GM21576 (cell line): ENCODE measurements around the gene GOT1.

Experiments used
- ATAC-seq: cut with Tn5 transposase; IDR thresholded peaks from one replicate; pipeline ENCODE4 v1.9.1; 2021; ENCODE audit warnings: mild to moderate bottlenecking, moderate library complexity; ENCODE audit not compliant: unreplicated experiment

The GOT1 gene

DNA sequence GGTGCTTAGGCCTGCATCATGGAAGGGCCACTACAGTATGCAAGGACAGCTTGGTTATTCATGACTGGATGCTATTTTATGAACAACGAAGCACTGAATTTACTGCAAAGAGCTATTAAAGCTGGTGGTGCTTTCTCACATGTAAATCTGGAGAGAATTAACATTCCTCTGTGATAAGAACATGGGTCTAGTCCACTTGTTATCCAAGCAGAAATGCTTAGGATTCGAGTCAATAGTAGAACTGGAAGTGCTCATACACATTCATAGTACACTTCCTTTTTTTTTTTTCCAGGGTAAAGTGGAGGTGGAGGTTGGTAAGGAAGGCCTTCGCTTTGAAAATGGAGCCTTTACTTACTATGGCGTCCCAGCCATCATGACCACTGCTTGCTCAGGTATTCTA, 66.3 kb downstream of the GOT1 start:
- no peak for ATAC-seq

DNA sequence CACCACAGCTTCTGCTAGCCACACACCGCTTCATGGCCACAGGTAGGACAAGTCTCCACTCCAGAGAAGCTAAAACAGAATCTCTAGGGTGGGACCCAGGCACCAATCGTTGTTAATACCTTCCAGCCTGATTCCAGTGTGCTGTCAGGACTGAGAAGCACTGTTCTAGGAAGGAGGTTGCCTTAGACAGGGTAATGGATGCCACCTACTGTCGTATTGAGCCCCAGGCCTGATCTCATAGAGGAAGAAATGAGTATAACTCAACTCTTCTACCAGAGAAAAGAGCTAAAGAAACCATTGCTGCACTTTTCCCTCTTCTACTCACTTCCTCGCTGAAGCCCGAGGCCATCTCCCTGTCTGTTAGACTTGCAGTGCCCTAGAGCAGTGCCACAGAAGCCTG, 69.5 kb downstream of the GOT1 start:
- no peak for ATAC-seq

DNA sequence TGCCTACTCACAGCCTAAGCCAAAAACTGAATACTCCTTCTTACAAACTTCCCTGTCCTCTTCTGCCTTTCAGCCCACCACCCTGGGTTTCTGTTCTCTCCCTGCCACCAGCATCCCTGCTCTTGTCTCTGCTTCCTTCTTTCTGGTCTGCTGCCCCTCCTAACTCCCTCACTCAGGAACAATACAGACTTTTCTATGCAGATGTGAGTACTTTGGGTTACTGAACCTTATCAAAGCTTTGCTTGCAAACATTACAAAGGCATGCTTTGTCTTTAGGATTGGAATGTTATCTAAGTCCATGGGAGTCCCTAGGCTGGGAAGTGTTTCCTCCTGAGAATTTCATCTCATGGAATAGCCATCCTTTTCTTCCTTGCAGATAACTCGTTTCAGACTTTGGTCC, 72.3 kb downstream of the GOT1 start:
- no peak for ATAC-seq

DNA sequence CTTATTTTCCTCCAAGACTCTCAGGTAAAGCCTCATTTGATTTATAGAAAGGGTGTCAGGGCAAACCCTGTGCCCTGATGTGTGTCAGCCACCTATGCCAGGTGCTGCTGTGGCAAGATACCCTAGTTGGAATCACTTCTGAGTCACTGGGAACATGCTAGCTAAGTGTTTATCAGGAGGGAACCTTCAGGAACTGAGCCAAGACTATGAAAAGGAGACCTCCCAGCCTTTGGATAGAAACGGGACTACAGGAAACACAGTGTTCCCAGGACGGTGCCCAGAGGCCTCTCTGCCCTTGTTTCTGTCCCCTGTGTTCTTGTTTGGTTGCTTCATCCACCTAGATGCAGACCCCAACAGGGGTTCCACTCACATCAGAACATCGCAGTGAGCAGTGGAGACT, 72.7 kb downstream of the GOT1 start:
- ATAC-seq = no peak

DNA sequence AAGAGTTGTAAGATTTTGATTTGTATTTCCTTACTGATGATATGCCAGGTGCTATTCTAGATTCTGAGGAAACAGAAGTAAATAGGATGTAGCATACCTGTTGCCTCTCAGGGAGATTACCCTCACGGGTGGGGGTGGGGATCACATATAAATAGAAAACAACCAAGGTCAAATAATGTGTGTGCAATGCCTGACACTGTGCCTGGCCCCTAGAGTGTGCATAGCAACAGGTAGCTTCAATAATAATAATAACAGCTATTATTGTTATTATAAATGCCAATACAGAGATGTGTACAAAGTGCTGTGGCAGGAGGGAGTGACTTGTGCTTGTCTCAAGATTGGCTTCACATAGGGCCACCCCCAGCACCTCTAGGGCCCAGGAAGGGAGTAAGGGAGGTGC, 77.2 kb downstream of the GOT1 start:
- no peak for ATAC-seq

DNA sequence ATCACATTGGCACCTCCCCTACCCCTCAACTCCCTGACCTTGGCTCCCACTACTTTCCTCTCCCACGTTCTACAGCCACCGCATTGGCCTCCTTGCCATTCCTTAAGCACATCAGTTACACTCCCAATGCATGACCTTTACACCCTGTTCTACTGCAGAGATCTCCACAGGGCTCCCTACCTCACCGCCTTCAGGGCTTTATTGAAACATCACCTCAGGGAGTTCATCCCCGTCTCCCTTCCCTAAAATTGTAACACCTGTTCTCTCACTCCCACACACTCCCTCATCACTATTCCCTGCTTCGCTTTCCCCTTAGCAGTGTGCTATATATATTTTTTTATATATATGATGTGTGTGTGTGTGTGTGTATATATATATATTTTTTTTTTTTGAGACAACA, 82.8 kb downstream of the GOT1 start:
- no peak for ATAC-seq
